Colon (tissue), 2 donors: ENCODE data around the gene UVRAG.
"Not testable (repeated sequence)": the region's sequence is repeated elsewhere in the genome, so short reads cannot be mapped to it uniquely, and the experiment has no call there.

ENCODE experiments used
- FAIRE-seq: peaks from 2 replicates; lab custom pipeline; 2012; peaks lifted over from hg19 to GRCh38; lab: Jason Lieb, UNC
- donor health status: control.
- donor health status: control.

The UVRAG gene

DNA sequence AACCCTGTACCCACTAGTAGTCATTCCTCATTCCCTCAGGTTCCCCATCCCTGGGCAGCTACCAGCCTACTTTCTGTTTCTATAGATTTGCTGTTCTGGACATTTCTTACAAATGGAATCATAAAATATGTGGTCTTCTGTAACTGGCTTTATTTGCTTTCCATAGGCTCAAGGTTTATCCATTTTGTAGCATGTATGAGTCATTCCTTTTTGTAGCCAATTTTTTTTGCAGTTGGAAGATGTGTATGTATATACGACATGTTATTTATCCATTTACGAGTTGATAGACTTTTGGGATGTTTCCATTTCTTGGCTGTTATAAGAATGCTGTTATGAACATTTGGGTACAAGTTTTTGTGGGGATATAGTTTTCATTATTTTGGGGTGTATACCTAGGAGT, 260.7 kb downstream of the UVRAG start:
- FAIRE-seq = no peak

DNA sequence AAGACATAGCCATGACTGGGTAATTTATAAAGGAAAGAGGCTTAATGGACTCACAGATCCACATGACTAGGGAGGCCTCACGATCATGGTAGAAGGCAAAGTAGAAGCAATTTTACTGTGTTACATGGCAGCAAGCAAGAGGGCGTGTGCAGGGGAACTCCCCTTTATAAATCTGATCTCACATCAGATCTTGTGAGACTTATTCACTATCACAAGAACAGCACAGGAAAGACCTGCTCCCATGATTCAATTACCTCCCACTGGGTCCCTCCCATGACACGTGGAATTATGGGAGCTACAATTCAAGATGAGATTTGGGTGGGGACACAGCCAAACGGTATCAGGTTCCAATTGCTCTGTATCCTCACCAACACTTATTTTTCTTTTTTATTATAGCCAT, 261.2 kb downstream of the UVRAG start:
- not testable (repeated sequence) for FAIRE-seq

DNA sequence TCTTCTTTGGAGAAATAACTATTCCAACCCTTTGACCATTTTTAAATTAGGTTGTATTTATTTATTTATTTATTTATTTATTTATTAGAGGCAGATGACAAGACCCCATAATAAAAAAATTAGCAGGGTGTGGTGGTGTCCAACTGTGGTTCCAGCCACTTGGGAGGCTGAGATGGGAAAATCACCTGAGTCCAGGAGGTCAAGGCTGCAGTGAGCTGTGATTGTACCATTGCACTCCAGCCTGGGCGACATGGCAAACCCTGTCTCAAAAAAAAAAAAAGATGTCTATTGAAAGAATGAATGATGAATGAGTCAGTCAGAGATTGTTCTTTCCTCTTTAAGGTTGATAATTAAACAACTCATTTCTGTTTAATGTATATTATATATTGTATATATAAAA, 261.7 kb downstream of the UVRAG start:
- no peak for FAIRE-seq

DNA sequence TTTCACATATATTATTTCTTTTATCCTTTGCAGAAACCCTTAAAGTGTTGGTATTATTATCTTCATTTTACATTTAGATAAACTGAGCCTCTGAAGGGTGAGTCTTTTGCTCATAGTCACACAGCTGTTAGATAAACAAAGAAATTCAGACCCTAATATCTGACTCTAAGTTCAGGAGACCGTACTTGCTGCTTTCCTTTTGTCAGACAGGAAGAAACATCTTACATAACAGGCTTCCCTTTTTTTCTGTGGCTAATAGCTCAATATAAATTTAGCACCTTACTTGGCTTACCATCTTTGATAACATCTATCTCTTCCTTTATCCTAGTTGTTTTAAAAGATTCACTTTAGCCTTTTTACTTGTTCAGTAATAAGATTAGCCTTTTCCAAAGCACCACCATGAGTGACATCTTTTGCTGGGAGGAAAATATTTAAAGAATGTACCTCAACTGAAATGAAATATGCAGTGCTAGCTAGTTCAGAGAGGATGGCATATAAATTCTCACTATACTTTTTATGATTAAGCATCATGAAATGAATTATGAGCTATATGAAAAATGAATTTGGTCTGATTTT, 262.7 kb downstream of the UVRAG start:
- no peak for FAIRE-seq

DNA sequence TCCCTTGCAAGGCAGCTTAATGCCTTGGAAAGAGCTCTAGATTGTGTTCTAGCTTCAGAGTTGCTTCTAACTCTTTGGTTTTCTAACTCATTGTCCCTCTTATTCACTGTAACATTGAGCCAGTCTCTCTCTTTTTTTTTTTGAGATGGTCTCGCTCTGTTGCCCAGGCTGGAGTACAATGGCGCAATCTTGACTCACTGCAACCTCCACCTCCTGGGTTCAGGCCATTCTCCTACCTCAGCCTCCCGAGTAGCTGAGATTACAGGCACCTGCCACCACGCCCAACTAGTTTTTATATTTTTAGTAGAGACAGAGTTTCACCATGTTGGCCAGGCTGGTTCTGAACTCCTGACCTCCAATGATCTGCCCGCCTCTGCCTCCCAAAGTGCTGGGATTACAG, 266.1 kb downstream of the UVRAG start:
- FAIRE-seq = not testable (repeated sequence)

DNA sequence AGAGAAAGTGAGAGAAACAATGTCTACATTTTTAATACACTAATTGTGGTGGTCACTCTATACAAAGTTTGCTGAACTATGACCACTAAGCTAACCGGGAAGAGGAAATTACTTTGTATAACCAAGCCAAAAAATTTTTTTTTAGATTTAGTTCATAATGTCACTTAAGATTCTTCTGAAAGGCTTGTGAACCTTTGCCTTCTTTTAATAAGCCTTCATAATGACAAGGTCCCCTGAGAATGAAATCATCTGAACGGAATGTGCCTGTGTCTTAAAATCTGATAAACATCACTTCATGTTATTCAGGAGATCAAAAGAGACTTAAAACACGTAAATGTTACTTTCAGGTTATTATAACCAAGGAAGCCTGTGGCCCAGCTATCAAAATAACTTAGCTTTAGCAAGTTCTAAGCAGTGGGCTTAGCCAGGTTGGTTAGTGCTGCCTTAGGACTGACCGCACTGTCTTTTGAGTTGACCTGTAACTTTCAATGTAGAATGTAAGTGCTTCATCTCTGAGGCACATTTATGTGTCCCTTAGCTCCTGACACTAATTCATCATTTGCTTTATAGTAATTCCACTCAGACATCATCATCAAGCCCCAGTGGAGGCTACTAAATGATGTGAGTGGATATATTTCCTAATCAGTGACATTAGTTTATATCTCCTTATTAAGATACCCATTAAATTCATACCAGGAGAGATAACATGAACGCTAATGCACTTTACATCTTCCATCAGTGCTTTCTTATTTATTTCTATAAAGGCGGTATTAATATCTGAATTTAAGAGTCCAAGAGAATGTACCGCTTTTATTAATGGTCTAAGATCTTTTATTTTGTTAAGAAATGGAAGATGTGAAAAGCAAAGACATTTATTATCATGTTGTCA, 268.8 kb downstream of the UVRAG start:
- no peak for FAIRE-seq

DNA sequence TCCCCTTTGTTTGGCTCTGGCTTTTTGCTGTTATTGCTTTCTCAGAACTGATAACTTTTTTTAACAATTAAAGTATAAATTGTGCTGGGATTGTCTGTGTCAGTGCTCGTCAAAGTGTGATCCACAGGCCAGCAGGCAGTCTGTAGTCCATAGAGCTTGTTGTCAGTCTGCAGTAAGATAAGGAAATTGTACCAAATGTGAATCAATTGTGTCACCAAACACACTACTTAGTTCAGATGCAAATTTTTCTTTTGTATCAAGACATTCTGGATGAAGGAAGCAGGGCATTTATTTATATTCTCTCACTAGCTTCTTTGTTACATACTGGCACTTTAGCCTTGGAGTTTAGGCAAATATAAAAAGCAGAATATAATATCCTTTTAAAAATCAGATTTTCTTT, 270.3 kb downstream of the UVRAG start:
- FAIRE-seq = no peak

DNA sequence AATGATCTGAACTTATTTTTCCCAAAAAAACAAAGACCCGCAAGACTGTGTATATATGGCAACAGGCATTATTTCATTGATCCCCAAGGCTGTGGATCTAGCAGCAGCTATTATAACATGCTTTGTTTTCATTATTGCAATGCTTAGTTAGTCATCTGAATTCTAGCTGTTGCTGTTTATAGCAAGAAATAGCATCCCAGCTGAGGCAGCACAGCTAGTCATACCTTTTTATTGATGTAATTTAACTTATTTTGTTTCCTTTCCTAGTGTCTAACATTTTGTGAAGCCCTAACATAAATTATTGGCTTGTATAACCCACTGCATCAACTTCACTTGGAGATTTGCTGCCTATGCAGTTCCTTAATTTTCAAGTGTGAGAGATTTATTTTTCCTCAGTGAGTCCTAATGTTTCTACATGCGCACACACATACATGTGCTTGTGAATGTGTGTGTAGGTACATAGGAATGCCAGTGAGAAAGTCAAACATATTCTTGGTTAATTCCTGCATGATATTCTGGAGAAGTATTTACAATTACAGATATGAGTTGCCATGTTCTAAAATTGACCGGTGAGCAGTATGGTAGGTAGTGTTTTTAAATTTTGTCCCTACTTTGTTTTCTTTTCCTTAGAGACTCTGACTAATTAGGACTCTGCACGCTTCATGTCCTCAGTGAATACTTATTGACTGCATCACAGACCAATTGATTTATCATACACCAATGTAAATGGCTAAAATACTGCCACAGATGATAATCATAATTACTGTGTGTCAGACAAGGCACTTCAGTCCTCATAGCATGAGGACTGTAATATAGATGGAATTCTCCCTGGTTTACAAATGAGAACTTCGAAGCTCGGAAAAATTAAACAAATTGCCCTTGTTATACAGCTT, 272.0 kb downstream of the UVRAG start:
- FAIRE-seq = no peak

DNA sequence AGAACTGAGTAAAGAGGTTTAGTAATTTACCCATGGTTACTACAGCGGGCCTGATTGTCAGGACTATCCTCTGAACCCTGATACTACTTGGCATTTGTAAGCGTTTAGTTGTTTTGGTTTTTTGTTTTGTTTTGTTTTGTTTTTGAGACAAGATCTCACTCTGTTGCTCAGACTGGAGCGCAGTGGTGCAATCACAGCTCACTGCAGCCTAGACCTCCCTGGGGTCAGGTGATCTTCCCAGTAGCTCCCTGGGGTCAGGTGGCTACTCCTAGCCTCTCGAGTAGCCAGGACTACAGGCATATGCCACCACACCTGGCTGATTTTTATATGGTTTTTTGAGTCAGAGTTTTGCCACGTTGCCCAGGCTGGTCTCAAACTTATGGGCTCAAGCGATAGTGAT, 272.7 kb downstream of the UVRAG start:
- no peak for FAIRE-seq

DNA sequence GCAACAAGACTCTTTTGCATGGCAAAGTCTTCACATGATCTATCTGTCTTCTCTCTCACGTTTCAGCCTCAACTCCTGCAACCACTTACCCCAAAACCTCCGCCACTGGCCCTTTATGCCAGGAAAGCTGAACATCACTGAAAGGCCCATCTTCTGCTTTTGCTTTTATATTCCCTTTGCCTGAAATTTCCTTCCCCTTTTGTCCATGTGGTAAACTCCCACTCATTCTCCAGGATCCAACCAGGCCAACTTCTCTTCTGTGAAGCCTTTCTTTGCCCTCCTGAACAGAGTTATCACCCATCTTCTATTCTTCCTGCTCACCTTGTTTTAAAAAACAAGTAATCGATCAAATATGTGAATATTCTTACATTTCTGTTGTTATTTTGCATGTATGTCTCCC, 273.5 kb downstream of the UVRAG start:
- FAIRE-seq = no peak

DNA sequence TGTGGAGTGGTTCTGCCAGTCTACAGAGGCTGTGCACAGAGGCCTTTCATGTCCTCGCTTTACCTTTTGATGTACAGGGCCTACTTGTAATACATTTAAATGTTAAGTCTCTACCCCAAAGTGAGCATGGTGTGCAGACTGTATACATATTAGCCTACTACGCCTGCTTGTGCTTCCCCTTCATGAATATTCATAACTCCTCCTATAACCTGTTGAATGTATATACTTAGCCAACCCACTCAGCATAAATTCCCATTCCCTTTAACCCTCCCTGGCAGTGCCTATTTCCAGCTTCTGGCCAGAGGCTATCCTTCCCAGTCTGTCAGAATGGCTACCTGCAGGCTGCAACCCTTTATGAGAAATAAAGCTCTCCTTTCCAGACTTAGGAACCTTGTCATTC, 275.2 kb downstream of the UVRAG start:
- FAIRE-seq = no peak

DNA sequence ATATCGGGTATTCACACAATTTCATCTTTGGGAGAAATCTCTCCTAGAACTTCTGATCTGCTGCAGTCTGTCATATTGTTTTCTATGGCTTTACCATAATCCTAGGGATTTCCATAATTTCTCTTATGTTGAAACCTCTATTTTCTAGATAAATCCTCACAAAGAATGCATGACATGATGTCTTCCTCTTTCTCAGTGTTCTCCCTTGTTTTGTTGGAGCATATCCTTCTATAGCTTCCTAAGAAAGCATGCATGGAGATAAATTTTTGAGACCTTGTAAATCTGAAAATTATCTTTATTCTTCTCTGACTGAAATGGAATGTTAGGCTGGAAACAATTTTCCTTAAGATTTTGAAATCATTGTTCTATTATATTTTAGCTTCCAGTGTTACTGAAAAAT, 275.8 kb downstream of the UVRAG start:
- FAIRE-seq = no peak

DNA sequence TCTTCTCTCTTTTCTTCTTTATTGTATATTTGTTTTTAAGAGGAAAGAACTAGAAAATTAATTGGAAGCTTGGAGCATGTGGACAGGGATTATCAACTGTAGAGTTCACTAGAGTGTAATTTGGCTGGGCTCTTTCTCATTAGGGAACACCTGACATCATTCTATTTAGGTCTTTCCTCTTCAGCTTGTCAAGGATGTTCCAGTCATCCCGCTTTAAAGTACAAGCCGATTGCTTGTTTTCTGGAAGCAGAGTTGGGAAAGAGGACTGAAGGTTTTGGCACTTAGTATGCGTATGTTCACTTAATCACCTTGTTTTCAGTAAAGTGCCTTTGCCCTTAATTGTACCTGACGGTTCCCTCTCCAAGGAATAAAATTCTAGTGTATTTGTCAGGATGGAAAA, 279.7 kb downstream of the UVRAG start:
- no peak for FAIRE-seq

DNA sequence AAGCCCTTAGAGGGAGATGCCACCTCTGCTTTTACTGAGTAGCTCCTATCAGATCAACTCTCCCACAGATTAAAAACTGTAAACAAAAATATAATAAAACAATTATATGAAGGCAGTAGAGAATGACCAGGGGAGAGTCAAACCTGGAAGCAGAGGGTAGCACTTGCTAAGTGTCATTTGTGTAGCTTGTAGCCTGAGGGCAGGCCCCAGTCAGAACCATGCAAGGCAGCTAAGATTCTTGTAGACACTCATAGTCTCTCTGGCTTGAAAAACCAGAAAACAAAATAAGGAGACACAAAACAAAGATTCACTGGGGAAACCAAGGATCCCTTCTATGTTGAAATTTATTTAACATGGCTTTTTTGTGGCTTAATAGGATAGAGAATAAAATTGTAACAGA, 280.9 kb downstream of the UVRAG start:
- no peak for FAIRE-seq

DNA sequence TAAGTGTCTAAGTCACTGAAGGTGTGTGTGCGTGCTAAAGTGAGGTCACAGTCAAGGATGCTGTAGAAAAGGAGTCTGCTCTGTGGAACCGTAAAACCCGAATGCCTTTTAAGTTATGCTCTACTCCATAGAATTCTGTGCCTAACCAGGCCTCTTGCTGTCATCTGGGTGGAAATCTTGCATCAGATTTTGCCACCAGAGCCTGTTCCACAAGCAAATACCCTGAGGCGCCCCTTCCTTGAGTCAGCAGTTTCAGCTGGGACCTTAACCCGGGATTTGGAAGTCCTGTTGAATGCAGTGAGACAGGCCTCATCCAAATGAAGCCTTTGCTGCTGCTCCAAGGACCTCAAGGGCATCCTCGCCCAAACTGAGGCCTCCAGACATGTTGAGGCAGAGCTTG, 281.5 kb downstream of the UVRAG start:
- no peak for FAIRE-seq

DNA sequence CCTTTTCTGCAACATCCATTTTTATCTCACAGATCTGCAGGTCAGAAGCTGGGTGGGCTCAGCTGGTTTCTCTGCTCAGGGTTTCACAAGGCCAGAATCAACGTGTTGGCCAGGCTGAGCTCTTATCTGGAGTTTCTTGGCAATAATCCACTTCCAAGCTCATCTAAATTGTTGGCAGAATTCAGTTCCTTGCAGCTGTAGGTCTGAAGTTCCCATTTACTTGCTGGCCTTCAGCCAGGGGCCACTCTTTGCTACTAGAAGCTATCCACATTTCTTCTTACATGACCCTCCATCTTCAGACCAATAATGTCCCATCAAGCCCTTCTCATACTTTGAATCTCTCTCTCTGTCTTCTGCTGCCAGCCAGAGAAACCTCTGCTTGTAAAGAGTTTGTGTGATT, 287.8 kb downstream of the UVRAG start:
- no peak for FAIRE-seq

DNA sequence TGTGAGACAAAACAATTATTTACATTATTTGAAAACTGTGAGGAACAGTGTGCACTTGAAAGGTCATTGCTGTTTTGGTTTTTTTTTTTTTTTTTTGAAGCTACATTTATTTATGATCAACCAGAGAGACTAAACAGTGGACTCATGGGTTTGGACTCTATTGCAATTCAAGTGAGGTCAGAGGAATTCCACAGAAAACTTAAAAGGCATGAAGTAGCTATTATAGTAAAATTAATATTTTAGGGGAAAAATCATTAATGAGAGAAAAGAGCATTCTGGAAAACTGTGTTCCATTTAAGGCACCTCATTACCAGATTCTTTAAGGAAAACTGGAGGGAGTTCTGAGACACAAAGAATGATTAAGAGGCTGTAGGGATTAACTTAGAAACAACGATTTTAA, 288.4 kb downstream of the UVRAG start:
- no peak for FAIRE-seq

DNA sequence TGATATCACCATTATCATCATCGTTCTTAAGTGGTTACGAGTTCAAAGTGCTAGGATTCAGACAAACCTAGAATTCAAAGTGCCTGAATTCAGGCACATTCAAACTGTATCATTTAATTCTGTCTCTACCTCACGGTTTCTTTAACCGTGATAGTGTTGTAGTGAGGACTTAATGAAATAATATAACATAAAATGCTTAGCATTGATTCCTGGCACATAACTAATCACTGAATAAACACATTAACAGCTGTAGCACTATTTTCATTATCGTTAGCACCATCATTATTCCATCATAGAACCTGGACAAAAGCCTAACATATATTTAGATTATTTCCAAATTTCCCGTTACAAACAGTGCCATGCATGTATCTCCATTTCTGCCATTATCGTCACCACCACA, 289.3 kb downstream of the UVRAG start:
- FAIRE-seq = no peak

DNA sequence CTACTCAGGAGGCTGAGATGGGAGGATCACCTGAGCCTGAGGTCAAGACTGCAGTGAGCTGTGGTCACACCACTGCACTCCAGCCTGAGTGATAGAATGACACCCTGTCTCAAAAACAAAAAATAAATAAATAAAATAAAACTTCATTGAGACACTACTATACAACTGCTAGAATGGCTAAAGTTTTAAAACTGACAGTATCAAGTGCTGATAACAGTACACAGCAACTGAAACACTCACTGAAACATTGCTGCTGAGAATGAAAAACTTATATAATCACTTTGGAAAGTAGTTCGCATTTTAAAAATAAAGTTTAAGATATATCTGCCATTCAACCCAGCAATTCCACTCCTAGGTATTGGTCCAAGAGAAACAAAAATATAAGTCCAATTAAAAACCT, 290.6 kb downstream of the UVRAG start:
- FAIRE-seq = no peak

DNA sequence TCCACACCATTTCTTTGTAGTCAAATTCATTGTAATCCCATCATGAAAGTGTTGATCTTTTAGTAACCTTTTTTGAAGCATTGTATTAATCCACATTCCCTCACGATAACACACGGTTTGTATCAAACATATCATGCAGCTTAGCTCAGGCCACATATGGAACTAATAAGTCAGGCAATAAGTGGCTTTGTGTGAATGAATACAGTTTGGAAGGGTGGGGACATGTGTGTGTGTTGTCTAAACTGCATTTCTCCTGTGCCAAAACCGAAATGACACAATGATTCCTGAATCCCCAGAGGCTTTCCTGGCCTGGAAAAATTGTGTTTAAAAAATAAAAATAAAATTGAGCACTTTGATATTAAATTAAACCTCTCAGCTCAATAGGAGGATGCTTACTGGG, 293.0 kb downstream of the UVRAG start:
- no peak for FAIRE-seq

DNA sequence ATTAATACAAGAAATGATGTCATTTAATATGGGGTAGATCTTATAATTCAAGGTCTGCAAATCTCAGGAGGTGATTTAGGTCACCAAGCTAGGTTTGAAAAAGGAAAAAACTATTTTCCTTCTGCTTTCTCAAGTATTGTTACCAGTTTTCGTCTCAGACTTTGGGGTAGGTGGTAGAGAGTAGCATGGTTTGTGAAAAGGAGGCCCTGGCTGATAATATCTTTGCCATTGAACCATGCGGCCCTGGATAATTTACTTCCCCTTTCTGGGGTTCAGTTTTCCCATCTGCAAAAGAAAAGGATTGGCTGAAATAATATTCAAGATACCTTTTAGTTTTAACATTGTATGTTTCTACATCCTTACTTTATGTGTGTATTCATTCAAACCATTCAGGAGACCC, 299.2 kb downstream of the UVRAG start:
- no peak for FAIRE-seq

DNA sequence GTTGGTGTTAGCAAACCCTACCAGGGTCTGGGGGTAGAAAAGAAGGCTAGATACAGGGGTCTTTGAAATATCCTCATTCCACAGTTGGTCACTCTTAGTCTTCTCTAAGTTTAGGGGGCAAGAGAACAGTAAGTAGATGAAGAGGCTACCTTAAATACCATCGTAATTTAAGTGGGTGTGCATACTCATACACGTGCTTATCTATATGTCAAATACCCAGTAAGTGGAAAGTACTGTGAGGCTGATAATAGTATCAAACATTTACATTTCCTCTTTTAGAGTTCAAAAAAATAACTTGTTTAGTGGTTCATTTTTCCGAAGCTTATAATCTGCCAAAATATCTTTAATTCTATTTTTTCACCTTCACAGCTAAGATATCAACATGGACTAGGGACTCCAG, 300.5 kb downstream of the UVRAG start:
- no peak for FAIRE-seq

DNA sequence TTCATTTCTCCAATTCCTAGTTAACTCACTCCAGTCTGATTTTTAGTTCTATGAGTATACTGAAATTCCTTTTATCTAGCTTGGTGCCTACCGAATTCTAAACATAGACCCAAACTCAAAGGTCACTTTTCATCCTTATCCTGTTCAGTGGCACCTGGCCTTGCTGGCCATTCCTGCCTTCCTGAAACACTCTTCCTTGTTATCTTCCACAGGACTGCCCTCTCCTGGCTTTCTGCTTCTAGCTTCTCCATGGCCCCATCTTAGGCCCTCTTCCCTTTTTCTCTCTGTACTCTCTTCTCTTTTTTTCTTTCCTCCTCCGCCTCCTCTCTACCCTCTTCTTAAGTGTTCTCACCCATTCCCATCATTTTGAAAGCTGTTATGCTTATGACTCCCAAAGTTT, 304.0 kb downstream of the UVRAG start:
- no peak for FAIRE-seq
